Measurements from ENCODE around the gene PGGT1B.

Gene PGGT1B

DNA sequence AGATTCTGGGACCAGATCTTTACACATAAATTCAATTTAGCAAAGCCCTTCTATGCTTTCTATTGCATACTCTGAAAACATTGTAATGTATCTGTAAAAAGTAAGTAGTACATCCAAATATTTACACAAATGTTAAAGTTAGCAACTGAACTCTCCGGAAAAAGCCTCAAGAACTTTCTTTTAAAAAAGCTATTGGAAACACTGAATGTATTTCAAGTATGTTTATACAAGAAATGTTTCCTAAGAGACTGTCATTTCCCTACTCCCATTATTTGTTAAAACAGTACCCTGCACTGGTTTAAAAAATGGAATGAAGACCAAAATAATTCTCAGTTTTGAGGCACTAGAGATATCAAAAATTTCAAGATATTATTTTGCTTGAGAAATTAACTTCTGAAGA, 48.1 kb downstream of the PGGT1B start:
- H3K4me2 ChIP-seq (ENCODE audit: low read length) = no peak overlapping the region
- H4K20me1 ChIP-seq (ENCODE audit: insufficient read depth, low read length) = no peaks in the 10 kb centered on the region
- peaks cover 47% of the 10 kb centered on the region for H3K4me1 ChIP-seq (ENCODE audit: low read length)
- H3K79me2 ChIP-seq (ENCODE audit: low read length) = no peaks in the 10 kb centered on the region
- H3K9ac ChIP-seq (ENCODE audit: low read length) = no peak overlapping the region
- TF ChIP-seq, protein P1, sequence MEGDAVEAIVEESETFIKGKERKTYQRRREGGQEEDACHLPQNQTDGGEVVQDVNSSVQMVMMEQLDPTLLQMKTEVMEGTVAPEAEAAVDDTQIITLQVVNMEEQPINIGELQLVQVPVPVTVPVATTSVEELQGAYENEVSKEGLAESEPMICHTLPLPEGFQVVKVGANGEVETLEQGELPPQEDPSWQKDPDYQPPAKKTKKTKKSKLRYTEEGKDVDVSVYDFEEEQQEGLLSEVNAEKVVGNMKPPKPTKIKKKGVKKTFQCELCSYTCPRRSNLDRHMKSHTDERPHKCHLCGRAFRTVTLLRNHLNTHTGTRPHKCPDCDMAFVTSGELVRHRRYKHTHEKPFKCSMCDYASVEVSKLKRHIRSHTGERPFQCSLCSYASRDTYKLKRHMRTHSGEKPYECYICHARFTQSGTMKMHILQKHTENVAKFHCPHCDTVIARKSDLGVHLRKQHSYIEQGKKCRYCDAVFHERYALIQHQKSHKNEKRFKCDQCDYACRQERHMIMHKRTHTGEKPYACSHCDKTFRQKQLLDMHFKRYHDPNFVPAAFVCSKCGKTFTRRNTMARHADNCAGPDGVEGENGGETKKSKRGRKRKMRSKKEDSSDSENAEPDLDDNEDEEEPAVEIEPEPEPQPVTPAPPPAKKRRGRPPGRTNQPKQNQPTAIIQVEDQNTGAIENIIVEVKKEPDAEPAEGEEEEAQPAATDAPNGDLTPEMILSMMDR (IDR thresholded peaks at IDR 0.05; ENCODE audit: low read depth, low read length) = no peak
- TF ChIP-seq EZH2phosphoT487 (IDR thresholded peaks at IDR 0.05; ENCODE audit: low read depth) = no peak
- peaks cover 16% of the 10 kb centered on the region for H3K36me3 ChIP-seq (replicated peaks; ENCODE audit: low read depth, low read length)
- no peaks in the 10 kb centered on the region for H3K27me3 ChIP-seq (ENCODE audit: low read depth, low read length)
- no peaks in the 10 kb centered on the region for H3K9me3 ChIP-seq (ENCODE audit: insufficient read depth, low read length)
- H2AFZ ChIP-seq (ENCODE audit: low read depth, low read length) = no peak overlapping the region
- H3K4me3 ChIP-seq (ENCODE audit: low read length) = no peak overlapping the region
- H3K27ac ChIP-seq (ENCODE audit: low read length) = no peak overlapping the region

DNA sequence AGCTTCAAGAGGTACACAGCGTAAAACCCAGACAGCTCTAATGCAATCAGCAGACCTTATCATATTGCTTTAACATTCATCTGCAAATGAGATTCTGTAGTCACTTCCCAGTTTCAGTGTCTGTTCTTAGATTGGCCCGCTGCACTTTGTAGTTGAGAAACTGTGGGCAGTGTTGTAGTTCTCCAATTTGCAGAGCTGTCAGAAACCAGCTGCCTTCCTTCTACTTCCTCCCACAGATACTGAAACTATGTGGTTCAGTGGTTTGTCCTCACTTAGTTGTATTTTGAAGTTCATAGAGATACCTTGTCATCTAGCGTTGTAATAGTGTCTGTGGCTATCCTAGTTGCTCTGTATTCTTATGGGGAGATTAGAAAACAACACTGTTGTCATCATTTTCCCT, 53.4 kb downstream of the PGGT1B start:
- H3K4me3 ChIP-seq (ENCODE audit: low read length) = 0 out of 2 replicates have a peak overlapping the region, but pooled peaks have one; percentile 16
- no peak overlapping the region for H3K9ac ChIP-seq (ENCODE audit: low read length)
- no peaks in the 10 kb centered on the region for H3K79me2 ChIP-seq (ENCODE audit: low read length)
- H3K36me3 ChIP-seq (replicated peaks; ENCODE audit: low read depth, low read length) = peaks cover 10% of the 10 kb centered on the region
- H3K4me2 ChIP-seq (ENCODE audit: low read length) = peak overlapping the region; percentile 62; the same call in 1 of the 2 replicates
- H4K20me1 ChIP-seq (ENCODE audit: insufficient read depth, low read length) = no peaks in the 10 kb centered on the region
- H2AFZ ChIP-seq (ENCODE audit: low read depth, low read length) = no peak overlapping the region
- H3K4me1 ChIP-seq (ENCODE audit: low read length) = peaks cover 44% of the 10 kb centered on the region
- TF ChIP-seq, protein P1 (IDR thresholded peaks at IDR 0.05; ENCODE audit: low read depth, low read length) = no peak
- no peak for TF ChIP-seq EZH2phosphoT487 (IDR thresholded peaks at IDR 0.05; ENCODE audit: low read depth)
- no peaks in the 10 kb centered on the region for H3K27me3 ChIP-seq (ENCODE audit: low read depth, low read length)
- peak overlapping the region; percentile 78 for H3K27ac ChIP-seq (ENCODE audit: low read length)
- H3K9me3 ChIP-seq (ENCODE audit: insufficient read depth, low read length) = no peaks in the 10 kb centered on the region

DNA sequence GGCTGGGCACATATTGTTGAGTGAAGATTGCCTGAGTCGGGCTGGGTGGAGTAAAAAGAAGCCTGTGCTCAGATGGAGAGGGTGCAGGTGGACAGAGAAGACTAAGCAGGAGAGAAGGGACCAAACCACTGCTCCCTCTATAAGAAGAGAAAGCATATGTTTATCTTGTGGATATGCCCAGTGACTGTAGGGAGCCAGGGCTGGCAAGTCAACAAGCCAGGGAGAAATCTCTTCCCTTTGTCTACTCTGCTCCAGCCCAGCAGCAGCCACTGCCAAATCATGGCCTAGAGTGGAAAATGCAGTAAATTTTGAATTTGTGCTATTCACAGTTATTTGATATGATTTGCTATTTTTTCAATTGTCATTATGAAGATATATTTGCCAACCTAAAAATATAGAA, 59.7 kb downstream of the PGGT1B start:
- peaks cover 1% of the 10 kb centered on the region; the same call in 1 of the 2 replicates for H3K4me1 ChIP-seq (ENCODE audit: low read length)
- H3K9me3 ChIP-seq (ENCODE audit: insufficient read depth, low read length) = no peaks in the 10 kb centered on the region
- H3K79me2 ChIP-seq (ENCODE audit: low read length) = no peaks in the 10 kb centered on the region
- H4K20me1 ChIP-seq (ENCODE audit: insufficient read depth, low read length) = no peaks in the 10 kb centered on the region
- no peaks in the 10 kb centered on the region for H3K27me3 ChIP-seq (ENCODE audit: low read depth, low read length)
- TF ChIP-seq, protein P1 (IDR thresholded peaks at IDR 0.05; ENCODE audit: low read depth, low read length) = no peak
- TF ChIP-seq EZH2phosphoT487 (IDR thresholded peaks at IDR 0.05; ENCODE audit: low read depth) = no peak
- H3K9ac ChIP-seq (ENCODE audit: low read length) = no peak overlapping the region
- H3K4me3 ChIP-seq (ENCODE audit: low read length) = no peak overlapping the region
- no peak overlapping the region for H3K27ac ChIP-seq (ENCODE audit: low read length)
- H3K4me2 ChIP-seq (ENCODE audit: low read length) = no peak overlapping the region
- H2AFZ ChIP-seq (ENCODE audit: low read depth, low read length) = no peak overlapping the region
- H3K36me3 ChIP-seq (replicated peaks; ENCODE audit: low read depth, low read length) = peaks cover 13% of the 10 kb centered on the region

DNA sequence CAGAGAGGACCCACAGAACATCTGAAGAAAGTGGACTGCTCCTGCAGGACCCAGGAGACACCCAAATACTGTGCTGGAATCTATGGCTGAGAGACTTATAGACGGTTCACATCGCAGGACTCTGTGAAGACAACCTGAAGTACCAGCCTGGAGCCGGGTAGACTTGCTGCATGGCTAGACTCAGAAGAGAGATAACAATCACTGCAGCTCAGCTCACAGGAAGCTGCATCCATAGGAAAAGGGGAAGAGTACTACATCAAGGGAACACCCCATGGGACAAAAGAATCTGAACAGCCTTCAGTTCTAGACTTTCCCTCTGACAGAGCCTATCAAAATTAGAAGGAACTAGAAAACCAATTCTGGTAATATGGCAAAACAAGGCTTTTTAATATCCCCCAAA, 66.5 kb downstream of the PGGT1B start:
- H3K4me3 ChIP-seq (ENCODE audit: low read length) = no peak overlapping the region
- no peaks in the 10 kb centered on the region for H3K79me2 ChIP-seq (ENCODE audit: low read length)
- no peaks in the 10 kb centered on the region for H4K20me1 ChIP-seq (ENCODE audit: insufficient read depth, low read length)
- H3K4me2 ChIP-seq (ENCODE audit: low read length) = no peak overlapping the region
- no peak overlapping the region for H3K27ac ChIP-seq (ENCODE audit: low read length)
- H3K9me3 ChIP-seq (ENCODE audit: insufficient read depth, low read length) = no peaks in the 10 kb centered on the region
- TF ChIP-seq EZH2phosphoT487 (IDR thresholded peaks at IDR 0.05; ENCODE audit: low read depth) = no peak
- TF ChIP-seq, protein P1 (IDR thresholded peaks at IDR 0.05; ENCODE audit: low read depth, low read length) = no peak
- no peaks in the 10 kb centered on the region for H3K27me3 ChIP-seq (ENCODE audit: low read depth, low read length)
- H3K9ac ChIP-seq (ENCODE audit: low read length) = no peak overlapping the region
- H3K36me3 ChIP-seq (replicated peaks; ENCODE audit: low read depth, low read length) = peaks cover 13% of the 10 kb centered on the region
- H3K4me1 ChIP-seq (ENCODE audit: low read length) = no peaks in the 10 kb centered on the region
- no peak overlapping the region for H2AFZ ChIP-seq (ENCODE audit: low read depth, low read length)

All from OCI-LY3 (cell line).